Panc1 (cell line): ENCODE measurements around the gene ERI2. TPM values are rescaled to one million over a fixed set of nuclear protein-coding genes. Genes with fewer than 3 reads are reported as not detected.
"Not testable (repeated sequence)": the region's sequence is repeated elsewhere in the genome, so short reads cannot be mapped to it uniquely, and the experiment has no call there.

Experiments
- ATAC-seq: fragments of 200-7000 bp; cut with Tn5 transposase; 2 replicates; pipeline ENCODE4 v1.9.1; 2020; ENCODE audit warnings: mild to moderate bottlenecking, moderate library complexity
- BruUV-seq: library from RNA; stranded (reverse); fragments of 400-500 nt; replicated peaks from 2 replicates; lab custom pipeline; 2021; lab: Mats Ljungman, UMichigan
- CTCF ChIA-PET: fragments of 300-600 bp; sonication (Branson Sonifier 250); formaldehyde crosslinking; loops from one replicate; lab custom pipeline; 2022; ENCODE audit warnings: antibody characterized with exemption; lab: Charles Lee
- POLR2A ChIA-PET: fragments of 300-600 bp; sonication (Branson Sonifier 250); formaldehyde crosslinking; loops from one replicate; lab custom pipeline; 2022; ENCODE audit warnings: antibody characterized with exemption; lab: Charles Lee
- DNase-seq: peaks from one replicate; pipeline ENCODE4 v3.0.0-alpha.2; 2010; ENCODE audit warnings: low read depth, low spot score
- H3K27ac ChIP-seq: 2 replicates; pipeline ENCODE4 v1.5.1; 2011; ENCODE audit warnings: mild to moderate bottlenecking, low read length, inconsistent platforms
- H3K27me3 ChIP-seq: fragments of 200-500 bp; sonication (Bioruptor generic); 2 replicates; pipeline ENCODE4 v1.6.0; 2014; ENCODE audit warnings: low read length, inconsistent platforms; ENCODE audit not compliant: control insufficient read depth, insufficient read depth
- H3K36me3 ChIP-seq: fragments of 200-500 bp; sonication (Bioruptor generic); 2 replicates; pipeline ENCODE4 v1.5.1; 2014; ENCODE audit warnings: inconsistent platforms, mild to moderate bottlenecking, low read length, moderate library complexity; ENCODE audit not compliant: control insufficient read depth, insufficient read depth
- H3K4me1 ChIP-seq: 2 replicates; pipeline ENCODE4 v1.5.1; 2011; ENCODE audit warnings: inconsistent platforms, mild to moderate bottlenecking, low read length, moderate library complexity; ENCODE audit not compliant: control insufficient read depth, insufficient read depth
- H3K4me3 ChIP-seq, 2 experiments: 2 replicates each; pipeline ENCODE4 v1.5.1; 2011 to 2012; ENCODE audit warnings: low read depth in 2 of 2, low read length in 2 of 2, mild to moderate bottlenecking in 2 of 2, inconsistent platforms in 1 of 2, moderate library complexity in 1 of 2
- H3K9me3 ChIP-seq: fragments of 200-500 bp; sonication (Bioruptor generic); 2 replicates; pipeline ENCODE4 v1.5.1; 2014; ENCODE audit warnings: low read depth, mild to moderate bottlenecking, inconsistent platforms, low read length, moderate library complexity; ENCODE audit not compliant: control insufficient read depth, insufficient read depth
- POLR2AphosphoS5 ChIP-seq: IDR thresholded peaks from 2 replicates; pipeline ENCODE4 v1.6.1; 2012; ENCODE audit warnings: mild to moderate bottlenecking, low read depth, low read length, moderate library complexity
- SIN3A ChIP-seq: IDR thresholded peaks from 2 replicates; pipeline ENCODE4 v1.6.1; 2012; ENCODE audit warnings: low read depth, mild to moderate bottlenecking, low read length, moderate library complexity, borderline replicate concordance; ENCODE audit not compliant: insufficient read depth
- TCF7L2 ChIP-seq: IDR thresholded peaks from 2 replicates; pipeline ENCODE4 v1.6.1; 2011; ENCODE audit warnings: mild to moderate bottlenecking, low read depth, low read length, inconsistent platforms
- in situ Hi-C: cut with HindIII; loops from 2 replicates; pipeline ENCODE4 v1.10.0; 2016; ENCODE audit warnings: low sequenced_read_pairs, low pct_unique_long_range_greater_than_20kb
- intact Hi-C: fragments of 100-400 bp; cut with micrococcal nuclease; formaldehyde crosslinking; loops from one replicate; pipeline ENCODE4 v1.10.0; 2022; ENCODE audit not compliant: unreplicated experiment
- total RNA-seq: library from RNA; stranded (reverse); gene quantifications from one replicate; pipeline ENCODE4 v1.2.1, GENCODE V29; 2021; ENCODE audit not compliant: unreplicated experiment
- TF ChIP-seq, protein P1 (sequence below), 2 experiments: IDR thresholded peaks; 2 replicates each; pipeline ENCODE4 v1.6.1; 2011 to 2012; ENCODE audit warnings: low read depth in 2 of 2, control low read depth in 1 of 2, low read length in 1 of 2, mild to moderate bottlenecking in 1 of 2, moderate library complexity in 1 of 2; ENCODE audit not compliant: insufficient read depth in 1 of 2
- TF ChIP-seq, protein P2 (sequence below): fragments of 450-650 bp; IDR thresholded peaks from 2 replicates; pipeline ENCODE4 v1.5.1; 2017; ENCODE audit warnings: mild to moderate bottlenecking

ERI2 gene
- total RNA-seq, 1 experiment from 2014 or later, result 20.4 TPM

DNA sequence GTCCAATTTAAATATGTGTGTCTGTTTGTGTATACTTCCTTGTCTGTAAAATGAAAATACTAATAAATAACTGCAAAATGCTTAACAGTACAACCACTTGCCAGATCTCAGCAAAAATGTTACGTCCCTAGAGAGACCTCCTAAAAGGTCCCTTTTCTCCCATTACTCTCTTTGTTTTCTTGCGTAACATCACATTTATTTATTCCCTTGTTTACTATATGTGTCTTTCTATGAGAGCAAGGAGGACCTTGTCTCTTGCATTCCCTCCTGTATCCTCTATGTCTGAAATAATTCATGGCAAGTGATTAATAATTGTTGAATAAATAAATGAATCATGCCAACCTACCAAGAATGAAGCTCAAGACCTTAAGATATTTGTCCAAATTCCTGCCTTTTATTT is 40.5 kb downstream of the ERI2 start:
- H3K27me3 ChIP-seq, result peaks cover 7% of the 10 kb centered on the region; the same call in 1 of the 2 replicates
- no peaks in the 10 kb centered on the region for H3K4me1 ChIP-seq
- DNase-seq, result no peak
- no peak overlapping the region for H3K4me3 ChIP-seq
- BruUV-seq, result no TSS peak
- ChIA-PET CTCF (no interaction called here), POLR2A (no interaction called here)
- TF ChIP-seq POLR2AphosphoS5, result no peak
- TF ChIP-seq TCF7L2, result no peak
- TF ChIP-seq, protein P1, sequence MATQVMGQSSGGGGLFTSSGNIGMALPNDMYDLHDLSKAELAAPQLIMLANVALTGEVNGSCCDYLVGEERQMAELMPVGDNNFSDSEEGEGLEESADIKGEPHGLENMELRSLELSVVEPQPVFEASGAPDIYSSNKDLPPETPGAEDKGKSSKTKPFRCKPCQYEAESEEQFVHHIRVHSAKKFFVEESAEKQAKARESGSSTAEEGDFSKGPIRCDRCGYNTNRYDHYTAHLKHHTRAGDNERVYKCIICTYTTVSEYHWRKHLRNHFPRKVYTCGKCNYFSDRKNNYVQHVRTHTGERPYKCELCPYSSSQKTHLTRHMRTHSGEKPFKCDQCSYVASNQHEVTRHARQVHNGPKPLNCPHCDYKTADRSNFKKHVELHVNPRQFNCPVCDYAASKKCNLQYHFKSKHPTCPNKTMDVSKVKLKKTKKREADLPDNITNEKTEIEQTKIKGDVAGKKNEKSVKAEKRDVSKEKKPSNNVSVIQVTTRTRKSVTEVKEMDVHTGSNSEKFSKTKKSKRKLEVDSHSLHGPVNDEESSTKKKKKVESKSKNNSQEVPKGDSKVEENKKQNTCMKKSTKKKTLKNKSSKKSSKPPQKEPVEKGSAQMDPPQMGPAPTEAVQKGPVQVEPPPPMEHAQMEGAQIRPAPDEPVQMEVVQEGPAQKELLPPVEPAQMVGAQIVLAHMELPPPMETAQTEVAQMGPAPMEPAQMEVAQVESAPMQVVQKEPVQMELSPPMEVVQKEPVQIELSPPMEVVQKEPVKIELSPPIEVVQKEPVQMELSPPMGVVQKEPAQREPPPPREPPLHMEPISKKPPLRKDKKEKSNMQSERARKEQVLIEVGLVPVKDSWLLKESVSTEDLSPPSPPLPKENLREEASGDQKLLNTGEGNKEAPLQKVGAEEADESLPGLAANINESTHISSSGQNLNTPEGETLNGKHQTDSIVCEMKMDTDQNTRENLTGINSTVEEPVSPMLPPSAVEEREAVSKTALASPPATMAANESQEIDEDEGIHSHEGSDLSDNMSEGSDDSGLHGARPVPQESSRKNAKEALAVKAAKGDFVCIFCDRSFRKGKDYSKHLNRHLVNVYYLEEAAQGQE (IDR thresholded peaks at IDR 0.05; ENCODE audit: insufficient read depth in 1 of 2, low read depth in 2 of 2, low read length in 1 of 2), result no peak
- TF ChIP-seq, protein P2, sequence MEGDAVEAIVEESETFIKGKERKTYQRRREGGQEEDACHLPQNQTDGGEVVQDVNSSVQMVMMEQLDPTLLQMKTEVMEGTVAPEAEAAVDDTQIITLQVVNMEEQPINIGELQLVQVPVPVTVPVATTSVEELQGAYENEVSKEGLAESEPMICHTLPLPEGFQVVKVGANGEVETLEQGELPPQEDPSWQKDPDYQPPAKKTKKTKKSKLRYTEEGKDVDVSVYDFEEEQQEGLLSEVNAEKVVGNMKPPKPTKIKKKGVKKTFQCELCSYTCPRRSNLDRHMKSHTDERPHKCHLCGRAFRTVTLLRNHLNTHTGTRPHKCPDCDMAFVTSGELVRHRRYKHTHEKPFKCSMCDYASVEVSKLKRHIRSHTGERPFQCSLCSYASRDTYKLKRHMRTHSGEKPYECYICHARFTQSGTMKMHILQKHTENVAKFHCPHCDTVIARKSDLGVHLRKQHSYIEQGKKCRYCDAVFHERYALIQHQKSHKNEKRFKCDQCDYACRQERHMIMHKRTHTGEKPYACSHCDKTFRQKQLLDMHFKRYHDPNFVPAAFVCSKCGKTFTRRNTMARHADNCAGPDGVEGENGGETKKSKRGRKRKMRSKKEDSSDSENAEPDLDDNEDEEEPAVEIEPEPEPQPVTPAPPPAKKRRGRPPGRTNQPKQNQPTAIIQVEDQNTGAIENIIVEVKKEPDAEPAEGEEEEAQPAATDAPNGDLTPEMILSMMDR, result no peak
- TF ChIP-seq SIN3A, result no peak
- no peaks in the 10 kb centered on the region for H3K36me3 ChIP-seq
- in situ Hi-C loops (no loop called here), intact Hi-C loops (no loop called here)
- no peak overlapping the region for H3K27ac ChIP-seq
- no peak for ATAC-seq
- H3K9me3 ChIP-seq, result no peaks in the 10 kb centered on the region; the same call in 1 of the 2 replicates

DNA sequence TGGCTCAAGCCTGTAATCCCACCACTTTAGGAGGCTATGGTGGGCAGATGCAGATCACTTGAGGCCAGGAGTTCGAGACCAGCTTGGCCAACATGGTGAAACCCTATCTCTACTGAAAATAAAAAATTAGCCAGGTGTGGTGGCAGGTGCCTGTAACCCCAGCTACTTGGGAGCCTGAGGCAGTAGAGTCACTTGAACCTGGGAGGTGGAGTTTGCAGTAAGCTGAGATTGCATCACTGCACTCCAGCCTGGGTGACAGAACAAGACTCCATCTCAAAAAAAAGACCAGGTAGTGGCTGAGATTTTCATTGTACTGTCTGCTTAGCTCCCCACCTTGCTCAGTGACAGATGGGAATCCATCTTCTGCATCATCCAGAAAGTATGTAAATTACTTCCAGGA is 41.8 kb downstream of the ERI2 start:
- ATAC-seq, POLR2A ChIA-PET, in situ Hi-C loops, DNase-seq, H3K4me3 ChIP-seq, H3K27ac ChIP-seq, H3K36me3 ChIP-seq, CTCF ChIA-PET, H3K27me3 ChIP-seq, BruUV-seq, intact Hi-C loops, H3K9me3 ChIP-seq, H3K4me1 ChIP-seq: not testable (repeated sequence)

DNA sequence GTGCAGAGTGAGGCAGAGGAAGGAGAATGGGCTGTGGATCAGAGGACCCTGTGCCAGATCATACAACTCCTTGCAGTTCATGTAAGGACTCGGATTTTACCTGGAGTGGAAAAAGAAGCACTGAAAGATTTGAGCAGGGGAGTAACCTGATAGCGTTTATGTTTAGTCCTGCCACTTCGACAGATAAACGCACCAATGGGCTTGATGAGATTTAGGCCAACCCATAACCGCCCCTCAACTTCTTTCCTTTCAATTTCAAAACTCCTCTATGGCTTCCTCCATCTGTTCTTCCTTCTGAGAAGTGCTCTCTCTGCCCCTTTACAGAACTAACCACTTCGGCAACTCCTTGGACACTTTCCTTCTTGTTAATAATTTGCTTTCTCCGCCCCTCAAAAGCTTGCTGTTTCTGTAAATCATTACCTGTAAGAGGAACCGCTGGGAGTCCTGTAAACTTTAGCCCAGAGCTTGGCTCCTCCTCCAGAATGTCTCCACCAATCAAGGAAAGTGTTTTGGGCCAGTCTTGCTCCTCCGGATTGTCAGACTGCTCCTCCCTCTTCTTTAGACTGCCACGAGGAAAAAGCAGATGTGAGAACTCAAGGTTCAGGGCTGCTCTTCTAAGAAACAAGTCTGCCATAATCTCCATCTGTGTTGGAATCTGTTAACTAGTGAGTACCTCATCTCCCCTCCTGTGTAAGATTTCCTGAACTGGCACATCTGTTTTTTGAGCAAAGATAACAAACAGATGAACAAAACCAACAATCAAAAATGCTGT is 42.6 kb downstream of the ERI2 start, which contains the start of gene ACSM3:
Gene ACSM3 (plus strand): TSS at position 554 of the 772 bp plus-strand sequence. CDS start 6,021 bp downstream, outside the sequence.
- Histone ChIP-seq H3K36me3 (no peaks in the 10 kb centered on the region), H3K4me3 (peak within 1 kb of the TSS; percentile 17 to 40; a peak in 3 of 4 replicates), H3K9me3 (no peaks in the 10 kb centered on the region; the same call in 1 of the 2 replicates), H3K27me3 (peaks cover 7% of the 10 kb centered on the region; the same call in 1 of the 2 replicates), H3K4me1 (no peaks in the 10 kb centered on the region), H3K27ac (no peak within 1 kb of the TSS)
- intact Hi-C loops, result no loop called here
- DNase-seq (no peak), ATAC-seq (peak; percentile 72)
- ChIA-PET POLR2A (interaction anchor here (0.6 kb wide), 2 partner anchors 137 to 150 kb away, joined by 5 to 16 read pairs; partner anchors contain the start of genes DCUN1D3 and LYRM1), CTCF (no interaction called here)
- in situ Hi-C loops, result no loop called here
- TF ChIP-seq, protein P1 (IDR thresholded peaks at IDR 0.05; ENCODE audit: insufficient read depth in 1 of 2, low read depth in 2 of 2, low read length in 1 of 2), result no peak
- TF ChIP-seq POLR2AphosphoS5 (no peak), TCF7L2 (no peak), SIN3A (no peak)
- TF ChIP-seq, protein P2, result no peak
- no TSS peak for BruUV-seq
